Panc1 (cell line): ENCODE data around the gene SETD1A. TPM values are rescaled to one million over a fixed set of nuclear protein-coding genes. Genes with fewer than 3 reads are reported as not detected.
"Not testable (repeated sequence)": the region's sequence is repeated elsewhere in the genome, so short reads cannot be mapped to it uniquely, and the experiment has no call there.

Experiments
- ATAC-seq: fragments of 200-7000 bp; cut with Tn5 transposase; 2 replicates; pipeline ENCODE4 v1.9.1; 2020; ENCODE audit warnings: mild to moderate bottlenecking, moderate library complexity
- BruUV-seq: library from RNA; stranded (reverse); fragments of 400-500 nt; replicated peaks from 2 replicates; lab custom pipeline; 2021; lab: Mats Ljungman, UMichigan
- CTCF ChIA-PET: fragments of 300-600 bp; sonication (Branson Sonifier 250); formaldehyde crosslinking; loops from one replicate; lab custom pipeline; 2022; ENCODE audit warnings: antibody characterized with exemption; lab: Charles Lee
- POLR2A ChIA-PET: fragments of 300-600 bp; sonication (Branson Sonifier 250); formaldehyde crosslinking; loops from one replicate; lab custom pipeline; 2022; ENCODE audit warnings: antibody characterized with exemption; lab: Charles Lee
- DNase-seq: peaks from one replicate; pipeline ENCODE4 v3.0.0-alpha.2; 2010; ENCODE audit warnings: low read depth, low spot score
- H3K27ac ChIP-seq: 2 replicates; pipeline ENCODE4 v1.5.1; 2011; ENCODE audit warnings: mild to moderate bottlenecking, low read length, inconsistent platforms
- H3K27me3 ChIP-seq: fragments of 200-500 bp; sonication (Bioruptor generic); 2 replicates; pipeline ENCODE4 v1.6.0; 2014; ENCODE audit warnings: low read length, inconsistent platforms; ENCODE audit not compliant: control insufficient read depth, insufficient read depth
- H3K36me3 ChIP-seq: fragments of 200-500 bp; sonication (Bioruptor generic); 2 replicates; pipeline ENCODE4 v1.5.1; 2014; ENCODE audit warnings: inconsistent platforms, mild to moderate bottlenecking, low read length, moderate library complexity; ENCODE audit not compliant: control insufficient read depth, insufficient read depth
- H3K4me1 ChIP-seq: 2 replicates; pipeline ENCODE4 v1.5.1; 2011; ENCODE audit warnings: inconsistent platforms, mild to moderate bottlenecking, low read length, moderate library complexity; ENCODE audit not compliant: control insufficient read depth, insufficient read depth
- H3K4me3 ChIP-seq, 2 experiments: 2 replicates each; pipeline ENCODE4 v1.5.1; 2011 to 2012; ENCODE audit warnings: low read depth in 2 of 2, low read length in 2 of 2, mild to moderate bottlenecking in 2 of 2, inconsistent platforms in 1 of 2, moderate library complexity in 1 of 2
- H3K9me3 ChIP-seq: fragments of 200-500 bp; sonication (Bioruptor generic); 2 replicates; pipeline ENCODE4 v1.5.1; 2014; ENCODE audit warnings: low read depth, mild to moderate bottlenecking, inconsistent platforms, low read length, moderate library complexity; ENCODE audit not compliant: control insufficient read depth, insufficient read depth
- CTCF ChIP-seq: fragments of 450-650 bp; IDR thresholded peaks from 2 replicates; pipeline ENCODE4 v1.5.1; 2017; ENCODE audit warnings: mild to moderate bottlenecking
- SIN3A ChIP-seq: IDR thresholded peaks from 2 replicates; pipeline ENCODE4 v1.6.1; 2012; ENCODE audit warnings: low read depth, mild to moderate bottlenecking, low read length, moderate library complexity, borderline replicate concordance; ENCODE audit not compliant: insufficient read depth
- TCF7L2 ChIP-seq: IDR thresholded peaks from 2 replicates; pipeline ENCODE4 v1.6.1; 2011; ENCODE audit warnings: mild to moderate bottlenecking, low read depth, low read length, inconsistent platforms
- in situ Hi-C: cut with HindIII; loops from 2 replicates; pipeline ENCODE4 v1.10.0; 2016; ENCODE audit warnings: low sequenced_read_pairs, low pct_unique_long_range_greater_than_20kb
- intact Hi-C: fragments of 100-400 bp; cut with micrococcal nuclease; formaldehyde crosslinking; loops from one replicate; pipeline ENCODE4 v1.10.0; 2022; ENCODE audit not compliant: unreplicated experiment
- total RNA-seq: library from RNA; stranded (reverse); gene quantifications from one replicate; pipeline ENCODE4 v1.2.1, GENCODE V29; 2021; ENCODE audit not compliant: unreplicated experiment
- TF ChIP-seq, protein P1 (sequence below), 2 experiments: IDR thresholded peaks; 2 replicates each; pipeline ENCODE4 v1.6.1; 2011 to 2012; ENCODE audit warnings: low read depth in 2 of 2, control low read depth in 1 of 2, low read length in 1 of 2, mild to moderate bottlenecking in 1 of 2, moderate library complexity in 1 of 2; ENCODE audit not compliant: insufficient read depth in 1 of 2

The SETD1A gene
- total RNA-seq, 1 experiment from 2014 or later = 38.7 TPM

DNA sequence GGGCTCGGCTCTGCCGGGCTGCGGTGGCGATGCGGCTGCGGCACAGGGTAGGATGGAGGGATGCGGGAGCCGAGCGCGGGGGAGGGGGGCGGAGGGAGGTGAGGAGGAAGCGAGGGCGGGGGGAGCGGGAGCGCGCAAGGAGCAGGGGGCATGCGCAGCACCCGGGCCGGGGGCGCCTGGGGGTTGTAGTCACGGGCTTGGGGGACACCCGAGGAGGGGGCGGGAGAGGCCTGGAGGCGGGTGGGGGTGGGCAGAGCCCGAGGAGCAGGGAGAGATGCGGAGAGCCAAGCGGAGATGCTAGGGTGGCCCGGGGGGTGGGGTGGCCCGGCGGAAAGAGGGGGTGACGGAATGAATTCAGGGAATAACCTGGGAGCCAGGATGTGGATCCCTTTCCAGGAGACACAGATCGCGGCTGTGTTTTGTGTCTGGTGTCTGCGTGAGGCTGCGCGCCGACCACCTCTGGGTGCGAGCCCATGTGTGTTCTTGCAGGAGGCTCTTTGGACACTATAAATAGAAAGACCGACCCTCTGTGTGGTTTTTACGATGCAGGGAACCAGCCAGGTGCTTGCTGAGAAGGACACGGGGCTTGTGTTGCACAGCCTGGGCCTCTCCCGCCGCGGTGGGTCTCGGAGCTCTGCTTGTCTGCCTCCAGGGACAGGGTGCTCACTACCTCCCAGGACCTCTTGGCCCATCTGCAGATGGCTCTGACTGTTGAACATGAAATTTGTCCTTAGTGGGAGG lies 53.2 kb downstream of the SETD1A start, which contains the start of gene STX1B:
Gene STX1B (minus strand): TSS at position 54 of the 741 bp plus-strand sequence. CDS start 242 bp downstream, outside the sequence.
- Histone ChIP-seq H3K4me1 (peaks cover 6% of the 10 kb centered on the region; the same call in 1 of the 2 replicates), H3K4me3 (peak within 1 kb of the TSS in 1 of 2 experiments; percentile 17; a peak in 1 of 4 replicates), H3K36me3 (no peaks in the 10 kb centered on the region), H3K27me3 (no peaks in the 10 kb centered on the region), H3K27ac (no peak within 1 kb of the TSS), H3K9me3 (no peaks in the 10 kb centered on the region)
- CTCF ChIA-PET = no interaction called here
- no peak for ATAC-seq
- no TSS peak for BruUV-seq
- in situ Hi-C loops (no loop called here), intact Hi-C loops (no loop called here)
- TF ChIP-seq CTCF (no peak), SIN3A (no peak), TCF7L2 (no peak)
- TF ChIP-seq, protein P1, sequence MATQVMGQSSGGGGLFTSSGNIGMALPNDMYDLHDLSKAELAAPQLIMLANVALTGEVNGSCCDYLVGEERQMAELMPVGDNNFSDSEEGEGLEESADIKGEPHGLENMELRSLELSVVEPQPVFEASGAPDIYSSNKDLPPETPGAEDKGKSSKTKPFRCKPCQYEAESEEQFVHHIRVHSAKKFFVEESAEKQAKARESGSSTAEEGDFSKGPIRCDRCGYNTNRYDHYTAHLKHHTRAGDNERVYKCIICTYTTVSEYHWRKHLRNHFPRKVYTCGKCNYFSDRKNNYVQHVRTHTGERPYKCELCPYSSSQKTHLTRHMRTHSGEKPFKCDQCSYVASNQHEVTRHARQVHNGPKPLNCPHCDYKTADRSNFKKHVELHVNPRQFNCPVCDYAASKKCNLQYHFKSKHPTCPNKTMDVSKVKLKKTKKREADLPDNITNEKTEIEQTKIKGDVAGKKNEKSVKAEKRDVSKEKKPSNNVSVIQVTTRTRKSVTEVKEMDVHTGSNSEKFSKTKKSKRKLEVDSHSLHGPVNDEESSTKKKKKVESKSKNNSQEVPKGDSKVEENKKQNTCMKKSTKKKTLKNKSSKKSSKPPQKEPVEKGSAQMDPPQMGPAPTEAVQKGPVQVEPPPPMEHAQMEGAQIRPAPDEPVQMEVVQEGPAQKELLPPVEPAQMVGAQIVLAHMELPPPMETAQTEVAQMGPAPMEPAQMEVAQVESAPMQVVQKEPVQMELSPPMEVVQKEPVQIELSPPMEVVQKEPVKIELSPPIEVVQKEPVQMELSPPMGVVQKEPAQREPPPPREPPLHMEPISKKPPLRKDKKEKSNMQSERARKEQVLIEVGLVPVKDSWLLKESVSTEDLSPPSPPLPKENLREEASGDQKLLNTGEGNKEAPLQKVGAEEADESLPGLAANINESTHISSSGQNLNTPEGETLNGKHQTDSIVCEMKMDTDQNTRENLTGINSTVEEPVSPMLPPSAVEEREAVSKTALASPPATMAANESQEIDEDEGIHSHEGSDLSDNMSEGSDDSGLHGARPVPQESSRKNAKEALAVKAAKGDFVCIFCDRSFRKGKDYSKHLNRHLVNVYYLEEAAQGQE (IDR thresholded peaks at IDR 0.05; ENCODE audit: insufficient read depth in 1 of 2, low read depth in 2 of 2, low read length in 1 of 2) = no peak
- POLR2A ChIA-PET = no interaction called here
- DNase-seq = no peak

DNA sequence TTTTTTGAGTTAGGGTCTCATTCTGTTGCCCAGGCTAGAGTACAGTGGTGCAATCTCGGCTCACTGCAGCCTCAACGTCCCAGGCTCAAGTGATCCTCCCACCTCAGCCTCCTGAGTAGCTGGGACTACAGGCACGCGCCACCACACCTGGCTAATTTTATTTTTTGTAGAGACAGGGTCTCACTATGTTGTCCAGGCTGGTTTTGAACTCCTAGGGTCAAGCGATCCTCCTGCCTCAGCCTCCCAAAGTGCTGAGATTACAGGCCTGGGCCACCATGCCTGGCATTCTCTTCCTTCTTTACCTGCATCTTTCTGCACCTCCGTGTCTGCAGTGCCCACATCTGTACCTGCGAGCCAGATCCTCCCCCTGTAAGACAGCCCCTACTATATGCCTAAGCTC lies 54.3 kb downstream of the SETD1A start:
- CTCF ChIA-PET, H3K9me3 ChIP-seq, DNase-seq, in situ Hi-C loops, H3K4me1 ChIP-seq, H3K4me3 ChIP-seq, H3K27me3 ChIP-seq, H3K27ac ChIP-seq, BruUV-seq, intact Hi-C loops, H3K36me3 ChIP-seq, ATAC-seq: not testable (repeated sequence)
- POLR2A ChIA-PET = interaction anchor here (0.5 kb wide), 1 partner anchor 169 kb away, joined by 3 read pairs; no protein-coding TSS in a partner anchor

GRCh38 chr16:31013292-31013691 lies 55.7 kb downstream of the SETD1A start:
- in situ Hi-C loops, ATAC-seq, H3K4me1 ChIP-seq, intact Hi-C loops, POLR2A ChIA-PET, H3K27me3 ChIP-seq, H3K36me3 ChIP-seq, DNase-seq, CTCF ChIA-PET, H3K9me3 ChIP-seq, H3K4me3 ChIP-seq, H3K27ac ChIP-seq, BruUV-seq: not testable (repeated sequence)
